ENCODE data around the gene ZNF354B. TPM values are rescaled to one million over a fixed set of nuclear protein-coding genes. Genes with fewer than 3 reads are reported as not detected.
A peak's percentile ranks its signal among the peaks of the same experiment; 100 is the strongest.

Gene ZNF354B
- total and polyA plus RNA-seq, 2 of the 13 experiments (the other 11 are each of a cell fraction or from before 2014, with no cell fraction given): 7.8 to 10.3 TPM

DNA sequence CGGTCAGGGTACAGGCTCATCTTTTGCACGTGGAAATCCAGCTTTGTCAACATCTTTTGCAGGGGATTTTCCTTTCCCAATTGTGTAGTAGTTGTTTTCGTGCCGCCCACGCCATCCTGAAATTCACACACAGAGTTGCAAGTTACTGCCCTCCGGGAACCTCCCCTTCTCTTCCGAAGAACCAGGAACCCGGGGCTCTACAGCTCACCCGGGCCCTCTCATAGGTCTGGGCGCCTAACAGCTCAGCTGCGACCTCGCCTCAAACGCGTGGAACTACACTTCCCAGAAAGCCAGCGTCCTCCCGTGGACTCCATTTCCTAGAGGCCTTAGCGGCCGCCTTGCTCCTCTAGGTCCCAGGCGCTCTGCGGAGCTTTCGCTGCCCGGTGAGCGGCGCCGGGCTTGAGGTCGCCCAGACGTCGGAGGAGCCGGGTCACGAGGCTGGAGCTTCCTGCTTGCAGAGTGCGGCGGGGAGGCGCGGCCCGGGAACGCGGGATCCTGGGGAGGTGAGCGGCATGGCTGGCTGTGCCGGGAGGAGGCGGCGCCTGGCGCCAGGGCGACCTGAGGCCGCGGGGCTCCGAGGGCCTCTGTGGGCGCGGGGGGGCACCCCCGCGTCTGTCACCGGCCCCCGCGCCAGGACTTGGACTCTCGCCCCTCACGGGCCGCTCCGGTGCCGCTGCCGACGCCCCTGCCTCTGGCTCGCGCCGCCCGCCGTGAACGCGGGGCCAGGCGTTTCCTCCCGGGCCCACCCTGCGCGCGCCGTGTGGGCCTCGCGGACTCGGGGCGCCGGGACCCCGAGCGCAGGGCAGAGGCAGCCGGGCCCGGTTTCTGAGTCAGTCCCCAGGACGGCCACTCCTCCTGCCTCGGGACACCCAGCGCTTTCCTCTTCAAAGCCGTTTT lies at the start of gene ZNF354B (continued):
- TF ChIP-seq MAX (IDR thresholded peaks at IDR 0.05) (peak; percentile 84), ZNF790 (CRISPR knock-in tag; IDR thresholded peaks at IDR 0.05; ENCODE audit: borderline replicate concordance) (no peak), STAG1 (CRISPR knock-in tag; IDR thresholded peaks at IDR 0.05) (peak; percentile 23; the same call in 1 of the 2 replicates), HOXA9 (CRISPR knock-in tag; IDR thresholded peaks at IDR 0.05; ENCODE audit: borderline replicate concordance) (no peak), MAFG (CRISPR knock-in tag; IDR thresholded peaks at IDR 0.05) (no peak), MTF1 (CRISPR knock-in tag; IDR thresholded peaks at IDR 0.05) (no peak), ZNF335 (CRISPR knock-in tag; IDR thresholded peaks at IDR 0.05) (peak; percentile 94), ARID2 (CRISPR knock-in tag; IDR thresholded peaks at IDR 0.05; ENCODE audit: borderline replicate concordance) (no peak), MBNL3 (CRISPR knock-in tag; conservative IDR thresholded peaks at IDR 0.05) (no peak), ZNF720 (CRISPR knock-in tag; IDR thresholded peaks at IDR 0.05) (no peak), HDAC6 (IDR thresholded peaks at IDR 0.05; ENCODE audit: low read depth, low read length) (no peak), GABPA (IDR thresholded peaks at IDR 0.05; ENCODE audit: low read depth, low read length) (peak; percentile 15; the same call in 1 of the 2 replicates), GABPA (CRISPR knock-in tag; IDR thresholded peaks at IDR 0.05; ENCODE audit: low read depth) (peak; percentile 85), SKI (IDR thresholded peaks at IDR 0.05; ENCODE audit: partially characterized antibody) (peak; percentile 83), PPARG (CRISPR knock-in tag; conservative IDR thresholded peaks at IDR 0.05) (peak; percentile 35; the same call in 1 of the 2 replicates), FOXK1 (CRISPR knock-in tag; IDR thresholded peaks at IDR 0.05; ENCODE audit: borderline replicate concordance, low read depth) (peak; percentile 50; the same call in 1 of the 2 replicates), HNRNPUL1 (IDR thresholded peaks at IDR 0.05; ENCODE audit: low read depth, low read length) (no peak), ZNF850 (CRISPR knock-in tag; conservative IDR thresholded peaks at IDR 0.05) (no peak), ZNF616 (CRISPR knock-in tag; IDR thresholded peaks at IDR 0.05; ENCODE audit: low read depth) (0 out of 2 replicates have a peak, but pooled peaks have one; percentile 33), KAT8 (CRISPR knock-in tag; IDR thresholded peaks at IDR 0.05) (peak; percentile 91), REL (CRISPR knock-in tag; conservative IDR thresholded peaks at IDR 0.05) (no peak), DNMT1 (CRISPR knock-in tag; IDR thresholded peaks at IDR 0.05) (no peak), ZNF24 (IDR thresholded peaks at IDR 0.05) (no peak)
- TF ChIP-seq, protein P1, sequence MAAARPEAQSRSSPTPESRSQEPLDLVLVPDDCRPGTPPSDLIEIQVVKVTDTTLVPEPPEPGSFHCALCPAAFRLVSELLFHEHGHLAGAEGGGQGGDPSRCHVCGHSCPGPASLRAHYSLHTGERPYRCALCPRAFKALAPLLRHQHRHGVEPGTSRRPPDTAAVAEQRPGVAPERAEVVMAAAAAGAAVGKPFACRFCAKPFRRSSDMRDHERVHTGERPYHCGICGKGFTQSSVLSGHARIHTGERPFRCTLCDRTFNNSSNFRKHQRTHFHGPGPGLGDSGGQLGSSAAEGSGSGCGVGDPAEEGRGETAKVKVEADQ (CRISPR knock-in tag; IDR thresholded peaks at IDR 0.05; ENCODE audit: borderline replicate concordance): 0 out of 2 replicates have a peak, but pooled peaks have one; percentile 33
- TF ChIP-seq, protein P2, sequence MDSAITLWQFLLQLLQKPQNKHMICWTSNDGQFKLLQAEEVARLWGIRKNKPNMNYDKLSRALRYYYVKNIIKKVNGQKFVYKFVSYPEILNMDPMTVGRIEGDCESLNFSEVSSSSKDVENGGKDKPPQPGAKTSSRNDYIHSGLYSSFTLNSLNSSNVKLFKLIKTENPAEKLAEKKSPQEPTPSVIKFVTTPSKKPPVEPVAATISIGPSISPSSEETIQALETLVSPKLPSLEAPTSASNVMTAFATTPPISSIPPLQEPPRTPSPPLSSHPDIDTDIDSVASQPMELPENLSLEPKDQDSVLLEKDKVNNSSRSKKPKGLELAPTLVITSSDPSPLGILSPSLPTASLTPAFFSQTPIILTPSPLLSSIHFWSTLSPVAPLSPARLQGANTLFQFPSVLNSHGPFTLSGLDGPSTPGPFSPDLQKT (CRISPR knock-in tag; IDR thresholded peaks at IDR 0.05; ENCODE audit: borderline replicate concordance): no peak
- TF ChIP-seq, protein P3, sequence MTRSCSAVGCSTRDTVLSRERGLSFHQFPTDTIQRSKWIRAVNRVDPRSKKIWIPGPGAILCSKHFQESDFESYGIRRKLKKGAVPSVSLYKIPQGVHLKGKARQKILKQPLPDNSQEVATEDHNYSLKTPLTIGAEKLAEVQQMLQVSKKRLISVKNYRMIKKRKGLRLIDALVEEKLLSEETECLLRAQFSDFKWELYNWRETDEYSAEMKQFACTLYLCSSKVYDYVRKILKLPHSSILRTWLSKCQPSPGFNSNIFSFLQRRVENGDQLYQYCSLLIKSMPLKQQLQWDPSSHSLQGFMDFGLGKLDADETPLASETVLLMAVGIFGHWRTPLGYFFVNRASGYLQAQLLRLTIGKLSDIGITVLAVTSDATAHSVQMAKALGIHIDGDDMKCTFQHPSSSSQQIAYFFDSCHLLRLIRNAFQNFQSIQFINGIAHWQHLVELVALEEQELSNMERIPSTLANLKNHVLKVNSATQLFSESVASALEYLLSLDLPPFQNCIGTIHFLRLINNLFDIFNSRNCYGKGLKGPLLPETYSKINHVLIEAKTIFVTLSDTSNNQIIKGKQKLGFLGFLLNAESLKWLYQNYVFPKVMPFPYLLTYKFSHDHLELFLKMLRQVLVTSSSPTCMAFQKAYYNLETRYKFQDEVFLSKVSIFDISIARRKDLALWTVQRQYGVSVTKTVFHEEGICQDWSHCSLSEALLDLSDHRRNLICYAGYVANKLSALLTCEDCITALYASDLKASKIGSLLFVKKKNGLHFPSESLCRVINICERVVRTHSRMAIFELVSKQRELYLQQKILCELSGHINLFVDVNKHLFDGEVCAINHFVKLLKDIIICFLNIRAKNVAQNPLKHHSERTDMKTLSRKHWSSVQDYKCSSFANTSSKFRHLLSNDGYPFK (CRISPR knock-in tag; IDR thresholded peaks at IDR 0.05; ENCODE audit: borderline replicate concordance): peak; percentile 61; the same call in 1 of the 2 replicates

Data from HepG2 (cell line).